ENCODE results near the gene AMMECR1. TPM values are rescaled to one million over a fixed set of nuclear protein-coding genes. Genes with fewer than 3 reads are reported as not detected.

AMMECR1 gene
- total RNA-seq, 4 donors from 2014 or later = 7.4 to 18.9 (median 12.6) TPM

GRCh38 chrX:110201799-110202198 lies 116.1 kb downstream of the AMMECR1 start:
- Histone ChIP-seq H3K27ac (no peak overlapping the region), H3K9me3 (no peaks in the 10 kb centered on the region), H3K27me3 (no peaks in the 10 kb centered on the region), H3K4me3 (no peak overlapping the region), H3K4me1 (no peaks in the 10 kb centered on the region), H3K36me3 (no peaks in the 10 kb centered on the region)
- TF ChIP-seq EP300 (IDR thresholded peaks at IDR 0.05) (no peak), CTCF (IDR thresholded peaks at IDR 0.05) (no peak), POLR2A (IDR thresholded peaks at IDR 0.05) (no peak), POLR2AphosphoS5 (IDR thresholded peaks at IDR 0.05) (no peak)
- DNase-seq (ENCODE audit: low spot score in 2 of 2) = no peak
- 84% methylated on average over 3 of the region's 3 CpGs for WGBS

- Histone ChIP-seq H3K36me3 (no peaks in the 10 kb centered on the region), H3K9me3 (no peaks in the 10 kb centered on the region), H3K4me3 (no peak overlapping the region), H3K4me1 (no peaks in the 10 kb centered on the region), H3K27me3 (no peaks in the 10 kb centered on the region), H3K27ac (no peak overlapping the region)
- 68% methylated on average over 3 of the region's 3 CpGs for WGBS
- DNase-seq (ENCODE audit: low spot score in 2 of 2) = no peak
- TF ChIP-seq POLR2AphosphoS5 (IDR thresholded peaks at IDR 0.05) = no peak
- TF ChIP-seq CTCF (IDR thresholded peaks at IDR 0.05) = no peak
- TF ChIP-seq POLR2A (IDR thresholded peaks at IDR 0.05) = no peak
Measured at GRCh38 chrX:110194977-110195376, 122.9 kb downstream of the AMMECR1 start.

GRCh38 chrX:110192516-110192915 lies 125.4 kb downstream of the AMMECR1 start:
- DNase-seq (ENCODE audit: low spot score in 2 of 2) = no peak
- TF ChIP-seq EP300 (IDR thresholded peaks at IDR 0.05) = no peak
- no peak for TF ChIP-seq POLR2A (IDR thresholded peaks at IDR 0.05)
- TF ChIP-seq CTCF (IDR thresholded peaks at IDR 0.05) = no peak
- no peak for TF ChIP-seq POLR2AphosphoS5 (IDR thresholded peaks at IDR 0.05)
- Histone ChIP-seq H3K4me1 (no peaks in the 10 kb centered on the region), H3K27me3 (no peaks in the 10 kb centered on the region), H3K36me3 (no peaks in the 10 kb centered on the region), H3K27ac (no peak overlapping the region), H3K4me3 (no peak overlapping the region), H3K9me3 (no peaks in the 10 kb centered on the region)
- WGBS = 85% methylated on average over 4 of the region's 4 CpGs

GRCh38 chrX:110188701-110189558 lies 129.0 kb downstream of the AMMECR1 start:
- Histone ChIP-seq H3K4me1 (no peaks in the 10 kb centered on the region), H3K27ac (no peak overlapping the region), H3K27me3 (no peaks in the 10 kb centered on the region), H3K36me3 (no peaks in the 10 kb centered on the region), H3K4me3 (no peak overlapping the region), H3K9me3 (no peaks in the 10 kb centered on the region)
- DNase-seq (ENCODE audit: low spot score in 2 of 2) = no peak
- WGBS = 77% methylated on average over 4 of the region's 4 CpGs
- TF ChIP-seq POLR2AphosphoS5 (IDR thresholded peaks at IDR 0.05) (no peak), POLR2A (IDR thresholded peaks at IDR 0.05) (no peak), EP300 (IDR thresholded peaks at IDR 0.05) (no peak), CTCF (IDR thresholded peaks at IDR 0.05) (no peak)

- 90% methylated on average over 2 of the region's 2 CpGs for WGBS
- no peak for DNase-seq (ENCODE audit: low spot score in 2 of 2)
- Histone ChIP-seq H3K4me3 (no peak overlapping the region), H3K36me3 (no peaks in the 10 kb centered on the region), H3K27me3 (no peaks in the 10 kb centered on the region), H3K9me3 (no peaks in the 10 kb centered on the region), H3K27ac (no peak overlapping the region), H3K4me1 (peaks cover 6% of the 10 kb centered on the region)
- no peak for TF ChIP-seq POLR2AphosphoS5 (IDR thresholded peaks at IDR 0.05)
- TF ChIP-seq POLR2A (IDR thresholded peaks at IDR 0.05) = no peak
- TF ChIP-seq CTCF (IDR thresholded peaks at IDR 0.05) = no peak
- no peak for TF ChIP-seq EP300 (IDR thresholded peaks at IDR 0.05)
Measured at GRCh38 chrX:110183314-110183713, 134.6 kb downstream of the AMMECR1 start.
